Measurements from ENCODE around the gene ACVR1.

GRCh38 chr2:157923598-157924217, 47.6 kb upstream of the ACVR1 start:
- no peak for TF ChIP-seq CTCF (IDR thresholded peaks at IDR 0.05)
- TF ChIP-seq POLR2A (IDR thresholded peaks at IDR 0.05): no peak
- TF ChIP-seq POLR2AphosphoS5 (IDR thresholded peaks at IDR 0.05): no peak
